K562 (cell line): ENCODE data around the gene WDR93. TPM values are rescaled to one million over a fixed set of nuclear protein-coding genes. Genes with fewer than 3 reads are reported as not detected.

Source experiments
- ATAC-seq: fragments of 200-7000 bp; cut with Tn5 transposase; 3 replicates; pipeline ENCODE4 v1.9.1; 2020; ENCODE audit warnings: moderate library complexity
- BruUV-seq: library from RNA; stranded (reverse); fragments of 400-500 nt; replicated peaks from 2 replicates; lab custom pipeline; 2021; lab: Mats Ljungman, UMichigan
- CTCF ChIA-PET: fragments of 300-600 bp; formaldehyde crosslinking; extraction: SDS; loops from one replicate; lab custom pipeline; 2021; ENCODE audit warnings: low intra/inter-chr PET ratio; lab: Yijun Ruan, JAX
- POLR2A ChIA-PET: fragments of 300-600, 350-650 bp; sonication (Branson Sonifier 250); formaldehyde crosslinking; extraction: SDS; loops from one replicate; lab custom pipeline; 2021; ENCODE audit warnings: antibody characterized with exemption, inconsistent platforms; lab: Yijun Ruan, JAX
- DNase-seq, 4 experiments: peaks; one replicate each; pipeline versions ENCODE4 v3.0.0 to v3.0.0-alpha.2; 2011 to 2018; ENCODE audit warnings: low spot score in 3 of 4, mixed read lengths in 3 of 4; ENCODE audit errors: extremely low read depth in 1 of 4
- FAIRE-seq: peaks from 2 replicates; lab custom pipeline; 2011; peaks lifted over from hg19 to GRCh38; lab: Jason Lieb, UNC
- H2AFZ ChIP-seq: 2 replicates; pipeline ENCODE4 v1.6.0; 2011; ENCODE audit warnings: low read depth, low read length, control low read depth, inconsistent platforms
- H3K27ac ChIP-seq: fragments of 200-600 bp; 3 replicates; pipeline ENCODE4 v1.8.0; 2011; ENCODE audit warnings: low read depth, mild to moderate bottlenecking, control low read depth, inconsistent platforms, low read length, moderate library complexity, mixed read lengths; ENCODE audit errors: extremely low read depth
- H3K27me3 ChIP-seq, 2 experiments: fragments of 300-600 bp in 1 of 2; 2 replicates in 1 of 2; 3 replicates in 1 of 2; pipeline versions ENCODE4 v1.6.0 to v1.8.0; 2011; ENCODE audit warnings: inconsistent platforms in 2 of 2, low read length in 2 of 2, mild to moderate bottlenecking in 1 of 2, mixed read lengths in 1 of 2, moderate library complexity in 1 of 2; ENCODE audit not compliant: control insufficient read depth in 2 of 2, insufficient read depth in 2 of 2
- H3K36me3 ChIP-seq: fragments of 300-600 bp; 3 replicates; pipeline ENCODE4 v1.8.0; 2011; ENCODE audit warnings: mild to moderate bottlenecking, low read length, inconsistent platforms; ENCODE audit not compliant: control insufficient read depth, insufficient read depth
- H3K4me1 ChIP-seq, 2 experiments: fragments of 200-600 bp in 1 of 2; replicated peaks in 1 of 2; 2 replicates in 1 of 2; 3 replicates in 1 of 2; pipeline versions ENCODE4 v1.5.1 to v1.8.0; 2011; ENCODE audit warnings: inconsistent platforms in 2 of 2, low read length in 2 of 2, mild to moderate bottlenecking in 1 of 2, mixed read lengths in 1 of 2, moderate library complexity in 1 of 2; ENCODE audit not compliant: control insufficient read depth in 2 of 2, insufficient read depth in 2 of 2
- H3K4me2 ChIP-seq: 2 replicates; pipeline ENCODE4 v1.6.1; 2011; ENCODE audit warnings: low read length, control low read depth, inconsistent platforms, mixed read lengths; ENCODE audit not compliant: insufficient read depth
- H3K4me3 ChIP-seq: fragments of 200-600 bp; sonication (generic), shearing (Covaris generic); 2 replicates; pipeline ENCODE4 v1.5.1; 2016; ENCODE audit warnings: control low read depth, inconsistent platforms
- H3K79me2 ChIP-seq: fragments of 200-600 bp; 3 replicates; pipeline ENCODE4 v1.8.0; 2011; ENCODE audit warnings: low read length, inconsistent platforms; ENCODE audit not compliant: control insufficient read depth, insufficient read depth
- H3K9ac ChIP-seq, 2 experiments: 2 replicates each; pipeline versions ENCODE4 v1.6.0 to v1.6.1; 2011; ENCODE audit warnings: low read depth in 2 of 2, low read length in 2 of 2, control low read depth in 1 of 2, inconsistent platforms in 1 of 2, mild to moderate bottlenecking in 1 of 2, mixed read lengths in 1 of 2; ENCODE audit not compliant: insufficient read depth in 1 of 2
- H3K9me1 ChIP-seq: one replicate; pipeline ENCODE4 v1.6.0; 2011; ENCODE audit warnings: inconsistent platforms, mild to moderate bottlenecking, low read length, moderate library complexity; ENCODE audit not compliant: control insufficient read depth, insufficient read depth
- H3K9me3 ChIP-seq: replicated peaks from 2 replicates; pipeline ENCODE4 v1.5.1; 2011; ENCODE audit warnings: low read depth, low read length, inconsistent platforms; ENCODE audit not compliant: control insufficient read depth, insufficient read depth
- H4K20me1 ChIP-seq: replicated peaks from 2 replicates; pipeline ENCODE4 v1.6.1; 2011; ENCODE audit warnings: low read length, inconsistent platforms, mixed read lengths; ENCODE audit not compliant: control insufficient read depth, insufficient read depth
- ASH1L ChIP-seq: fragments of 450-650 bp; IDR thresholded peaks from 2 replicates; pipeline ENCODE4 v1.6.1; 2018; ENCODE audit warnings: borderline replicate concordance, mild to moderate bottlenecking, low read depth; ENCODE audit not compliant: partially characterized antibody
- CBFA2T3 ChIP-seq: fragments of 450-650 bp; IDR thresholded peaks from 2 replicates; pipeline ENCODE4 v1.6.1; 2017
- CREB1 ChIP-seq, 2 experiments: sonication (generic) in 1 of 2; formaldehyde crosslinking in 1 of 2; IDR thresholded peaks; 2 replicates each; pipeline versions ENCODE4 v1.6.1 to v1.8.0; 2012 to 2022; ENCODE audit warnings: inconsistent platforms in 1 of 2, mild to moderate bottlenecking in 1 of 2, missing genetic modification reagents in 1 of 2, moderate library complexity in 1 of 2
- ESRRB ChIP-seq: fragments of 250-450 bp; sonication (Bioruptor Pico); IDR thresholded peaks from 2 replicates; pipeline ENCODE4 v1.5.0; 2020; ENCODE audit warnings: mild to moderate bottlenecking, moderate library complexity, borderline replicate concordance
- MCM2 ChIP-seq: fragments of 450-650 bp; IDR thresholded peaks from 2 replicates; pipeline ENCODE4 v1.6.1; 2017; ENCODE audit warnings: low read depth, mild to moderate bottlenecking
- MTA2 ChIP-seq: fragments of 450-650 bp; IDR thresholded peaks from 2 replicates; pipeline ENCODE4 v1.6.1; 2016; ENCODE audit warnings: low read depth
- NKRF ChIP-seq: fragments of 450-650 bp; IDR thresholded peaks from 2 replicates; pipeline ENCODE4 v1.6.1; 2016; ENCODE audit warnings: borderline replicate concordance
- NR3C1 ChIP-seq: sonication (generic); formaldehyde crosslinking; IDR thresholded peaks from 2 replicates; pipeline ENCODE4 v1.8.1; 2022; ENCODE audit warnings: missing genetic modification reagents
- NUFIP1 ChIP-seq: fragments of 450-650 bp; IDR thresholded peaks from 2 replicates; pipeline ENCODE4 v1.6.1; 2018; ENCODE audit not compliant: partially characterized antibody
- ZNF134 ChIP-seq: fragments of 250-450 bp; sonication (Bioruptor Pico); conservative IDR thresholded peaks from 2 replicates; pipeline ENCODE4 v1.4.0; 2020
- ZNF583 ChIP-seq: fragments of 250-450 bp; sonication (Bioruptor Pico); IDR thresholded peaks from 2 replicates; pipeline ENCODE4 v1.4.0; 2020
- ZNF586 ChIP-seq: fragments of 450-650 bp; formaldehyde crosslinking; conservative IDR thresholded peaks from 2 replicates; pipeline ENCODE4 v1.4.0; 2020; ENCODE audit warnings: mild to moderate bottlenecking, moderate library complexity
- ZNF77 ChIP-seq: fragments of 250-450 bp; sonication (Bioruptor Pico); IDR thresholded peaks from 2 replicates; pipeline ENCODE4 v1.5.0; 2020
- WGBS: fragments of 100-300 bp; shearing (Covaris generic); methylation state at CpG from one replicate; pipeline ENCODE4 v1.1.6; 2016; ENCODE audit warnings: low coverage, mixed read lengths; ENCODE audit not compliant: insufficient coverage; ENCODE audit errors: missing lambda C conversion rate; 5-methylcytosine and 5-hydroxymethylcytosine counted together
- in situ Hi-C: fragments of 300-500 bp; cut with MboI; formaldehyde crosslinking; loops from 4 replicates; pipeline ENCODE4 v1.15.0; 2018; ENCODE audit warnings: inconsistent platforms, mixed read lengths
- intact Hi-C: fragments of 100-400 bp; cut with micrococcal nuclease; formaldehyde crosslinking; loops from 2 replicates; pipeline ENCODE4 v1.14.2; 2022
- polyA plus RNA-seq, 8 experiments: library from polyadenylated mRNA; depleted of rRNA in 4 of 8; stranded (reverse) in 5 of 8; unstranded in 3 of 8; fragments of >200 nt; fragmentation: Nextera tagmentation in 2 of 8; fragmentation: Illumina TruSeq in 1 of 8; extraction: Ambion mirVana in 2 of 8; extraction: Trizol in 1 of 8; gene quantifications; 2 replicates each; pipeline versions ENCODE4 v1.2.1 to v1.2.3, GENCODE V29; 2011 to 2014; ENCODE audit warnings: inconsistent platforms in 1 of 8, missing spikeins in 1 of 8
- total RNA-seq, 7 experiments: library from RNA; depleted of rRNA in 6 of 7; stranded (reverse); fragments of >200 nt in 6 of 7; fragmentation: Illumina TruSeq in 2 of 7; extraction: Trizol in 2 of 7; gene quantifications; 2 replicates each; pipeline versions ENCODE4 v1.2.1 to v1.2.3, GENCODE V29; 2011 to 2021; ENCODE audit warnings: low replicate concordance in 1 of 7
- TF ChIP-seq, protein P1 (sequence below), 2 experiments: fragments of 450-650 bp in 1 of 2; IDR thresholded peaks; 2 replicates each; pipeline ENCODE4 v1.6.1; 2011 to 2017; ENCODE audit warnings: low read depth in 2 of 2, antibody characterized with exemption in 1 of 2, borderline replicate concordance in 1 of 2, low read length in 1 of 2, mild to moderate bottlenecking in 1 of 2, mixed read lengths in 1 of 2; ENCODE audit not compliant: control insufficient read depth in 1 of 2

Gene WDR93
- total and polyA plus RNA-seq, 9 of the 15 experiments (the other 6 are each of a cell fraction or from before 2014, with no cell fraction given) = not detected

DNA sequence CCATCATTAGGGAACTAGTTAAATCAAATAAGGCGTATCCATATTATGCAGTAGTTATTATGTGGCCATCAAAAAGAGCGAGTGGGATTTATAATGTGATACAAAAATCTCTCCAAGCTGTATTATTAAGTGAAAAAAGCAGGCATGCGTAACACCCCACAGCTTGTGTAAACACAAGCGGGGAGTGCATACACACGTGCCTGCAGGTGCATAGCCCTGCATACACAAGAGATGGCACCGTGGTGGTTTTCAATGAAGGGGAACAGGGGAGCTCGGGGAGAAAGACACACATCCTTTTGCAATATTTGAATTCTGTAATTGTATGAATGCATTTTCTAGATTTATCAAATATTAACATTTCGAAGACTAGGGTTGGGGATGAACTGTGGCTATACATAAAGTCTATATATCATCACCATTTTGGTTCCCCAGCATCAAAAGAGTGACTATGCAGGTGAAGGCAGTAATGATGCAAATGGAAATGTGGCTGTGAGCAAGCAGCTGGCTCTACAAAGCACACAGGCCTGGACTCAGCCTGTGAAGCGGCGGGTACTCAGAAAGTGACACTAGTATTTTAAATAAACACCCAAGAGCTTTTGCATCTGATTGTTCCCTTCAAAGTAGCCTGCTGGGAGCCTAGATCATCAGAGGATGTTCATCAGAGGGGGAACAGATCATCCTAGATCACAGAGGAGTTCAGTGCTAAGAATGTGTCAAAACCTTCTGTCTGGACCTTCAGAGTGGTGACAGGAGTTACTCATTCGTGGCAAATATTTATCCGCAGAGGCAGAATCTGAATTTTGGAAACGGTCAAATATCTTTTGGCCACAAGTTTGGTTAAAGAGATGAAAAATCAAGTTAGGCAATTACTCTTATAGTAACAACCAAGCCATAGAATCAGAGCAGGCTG, 25.9 kb upstream of the WDR93 start:
- H3K4me3 ChIP-seq = no peak overlapping the region
- TF ChIP-seq NKRF = no peak
- TF ChIP-seq MCM2 = no peak
- TF ChIP-seq ZNF586 (CRISPR knock-in tag) = no peak
- TF ChIP-seq ESRRB (CRISPR knock-in tag) = no peak
- no peak for TF ChIP-seq NR3C1
- TF ChIP-seq, protein P1, sequence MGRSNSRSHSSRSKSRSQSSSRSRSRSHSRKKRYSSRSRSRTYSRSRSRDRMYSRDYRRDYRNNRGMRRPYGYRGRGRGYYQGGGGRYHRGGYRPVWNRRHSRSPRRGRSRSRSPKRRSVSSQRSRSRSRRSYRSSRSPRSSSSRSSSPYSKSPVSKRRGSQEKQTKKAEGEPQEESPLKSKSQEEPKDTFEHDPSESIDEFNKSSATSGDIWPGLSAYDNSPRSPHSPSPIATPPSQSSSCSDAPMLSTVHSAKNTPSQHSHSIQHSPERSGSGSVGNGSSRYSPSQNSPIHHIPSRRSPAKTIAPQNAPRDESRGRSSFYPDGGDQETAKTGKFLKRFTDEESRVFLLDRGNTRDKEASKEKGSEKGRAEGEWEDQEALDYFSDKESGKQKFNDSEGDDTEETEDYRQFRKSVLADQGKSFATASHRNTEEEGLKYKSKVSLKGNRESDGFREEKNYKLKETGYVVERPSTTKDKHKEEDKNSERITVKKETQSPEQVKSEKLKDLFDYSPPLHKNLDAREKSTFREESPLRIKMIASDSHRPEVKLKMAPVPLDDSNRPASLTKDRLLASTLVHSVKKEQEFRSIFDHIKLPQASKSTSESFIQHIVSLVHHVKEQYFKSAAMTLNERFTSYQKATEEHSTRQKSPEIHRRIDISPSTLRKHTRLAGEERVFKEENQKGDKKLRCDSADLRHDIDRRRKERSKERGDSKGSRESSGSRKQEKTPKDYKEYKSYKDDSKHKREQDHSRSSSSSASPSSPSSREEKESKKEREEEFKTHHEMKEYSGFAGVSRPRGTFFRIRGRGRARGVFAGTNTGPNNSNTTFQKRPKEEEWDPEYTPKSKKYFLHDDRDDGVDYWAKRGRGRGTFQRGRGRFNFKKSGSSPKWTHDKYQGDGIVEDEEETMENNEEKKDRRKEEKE (IDR thresholded peaks at IDR 0.05; ENCODE audit: borderline replicate concordance in 1 of 2, control insufficient read depth in 1 of 2, low read depth in 2 of 2, low read length in 1 of 2) = no peak
- no peak for TF ChIP-seq CREB1 (IDR thresholded peaks at IDR 0.05)
- TF ChIP-seq CREB1 (CRISPR knock-in tag; IDR thresholded peaks at IDR 0.05) = no peak
- no peak for TF ChIP-seq CBFA2T3
- TF ChIP-seq NUFIP1 = no peak
- no peak for TF ChIP-seq ASH1L
- no peak for TF ChIP-seq ZNF134
- TF ChIP-seq ZNF583 = no peak
- no peak for TF ChIP-seq MTA2
- TF ChIP-seq ZNF77 = no peak

More for the DNA sequence above, 25.9 kb upstream of the WDR93 start:
- no peak for ATAC-seq
- H3K27me3 ChIP-seq = peaks cover 18 to 66% of the 10 kb centered on the region in 2 experiments
- H3K36me3 ChIP-seq = no peaks in the 10 kb centered on the region
- ChIA-PET POLR2A (interaction anchor here (0.5 kb wide), 1 partner anchor 19 kb away, joined by 3 read pairs; no protein-coding TSS in a partner anchor), CTCF (no interaction called here)
- no TSS peak for BruUV-seq
- FAIRE-seq = no peak
- no peak overlapping the region for H3K4me2 ChIP-seq
- no peak overlapping the region for H3K27ac ChIP-seq
- H3K79me2 ChIP-seq = no peaks in the 10 kb centered on the region
- H4K20me1 ChIP-seq = no peaks in the 10 kb centered on the region
- intact Hi-C loops (no loop called here), in situ Hi-C loops (no loop called here)
- H2AFZ ChIP-seq = no peak overlapping the region
- 7% methylated on average over 13 of the region's 13 CpGs for WGBS
- H3K9me3 ChIP-seq = no peaks in the 10 kb centered on the region
- no peak for DNase-seq
- peaks cover 0 to 15% of the 10 kb centered on the region in 2 experiments; a peak in 2 of 5 replicates for H3K4me1 ChIP-seq
- H3K9me1 ChIP-seq = no peaks in the 10 kb centered on the region
- H3K9ac ChIP-seq = no peak overlapping the region
